GM10266 (cell line): Measurements from ENCODE around the gene TUBA1B.
A peak's percentile ranks its signal among the peaks of the same experiment; 100 is the strongest.

ENCODE experiments used
- DNase-seq: peaks from one replicate; pipeline ENCODE4 v3.0.0; 2012; ENCODE audit errors: extremely low spot score
- CTCF ChIP-seq: IDR thresholded peaks from 2 replicates; pipeline ENCODE4 v1.5.1; 2012; ENCODE audit warnings: mild to moderate bottlenecking, low read depth; ENCODE audit not compliant: control insufficient read depth, insufficient read depth; ENCODE audit errors: missing control alignments

Gene TUBA1B

DNA sequence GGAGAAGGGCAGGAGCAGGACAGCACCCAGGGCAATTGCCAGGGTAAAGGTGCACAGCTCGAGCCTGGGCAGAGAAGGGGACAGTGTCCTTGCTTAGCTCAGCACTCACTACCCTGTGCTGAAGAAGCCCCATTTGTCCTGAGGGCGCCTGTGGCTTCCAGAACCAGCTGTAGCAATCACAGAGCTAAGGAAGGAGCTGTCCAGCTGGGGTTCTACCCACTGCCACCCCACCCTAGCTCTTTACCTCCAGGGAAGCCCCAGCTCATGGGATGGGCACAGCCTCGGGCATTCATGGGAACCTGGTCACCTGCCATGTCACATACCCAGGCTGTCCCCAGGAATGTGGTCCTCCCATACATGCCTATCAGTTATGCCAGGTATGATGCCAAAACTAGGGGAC is 26.4 kb downstream of the TUBA1B start:
- DNase-seq: no peak
- no peak for TF ChIP-seq CTCF

GRCh38 chr12:49100380-49100779 is 30.8 kb downstream of the TUBA1B start:
- no peak for TF ChIP-seq CTCF
- no peak for DNase-seq

GRCh38 chr12:49098703-49099102 is 32.5 kb downstream of the TUBA1B start:
- DNase-seq: no peak
- TF ChIP-seq CTCF: no peak

DNA sequence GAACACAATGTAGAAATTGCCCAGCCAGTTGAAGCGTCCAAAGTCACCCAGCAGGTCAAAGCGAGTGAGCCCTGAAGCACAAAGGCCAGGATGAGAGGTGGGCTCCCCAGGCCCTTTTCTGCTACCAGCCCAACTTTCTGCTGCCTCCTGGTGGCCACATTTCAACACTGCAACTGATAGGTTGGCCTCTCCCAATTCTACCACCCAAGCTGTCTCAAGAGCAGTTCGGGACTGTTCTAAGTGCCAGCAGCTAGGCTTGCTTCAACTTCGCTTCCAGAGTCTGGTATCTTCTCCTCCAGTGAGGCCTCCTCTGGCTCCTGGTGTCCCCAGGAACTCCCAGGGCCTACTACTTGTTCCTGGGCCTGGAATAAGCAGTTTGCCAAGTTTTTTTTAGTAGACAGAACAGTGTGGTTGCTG is 33.2 kb downstream of the TUBA1B start:
- peak; percentile 72 for DNase-seq

GRCh38 chr12:49097381-49097780 is 33.8 kb downstream of the TUBA1B start:
- no peak for DNase-seq
- TF ChIP-seq CTCF: no peak

More for the DNA sequence above, 33.2 kb downstream of the TUBA1B start:
- peak; percentile 79 for TF ChIP-seq CTCF

- TF ChIP-seq CTCF: no peak
- no peak for DNase-seq
Observed at GRCh38 chr12:49094975-49095365, 36.2 kb downstream of the TUBA1B start.

DNA sequence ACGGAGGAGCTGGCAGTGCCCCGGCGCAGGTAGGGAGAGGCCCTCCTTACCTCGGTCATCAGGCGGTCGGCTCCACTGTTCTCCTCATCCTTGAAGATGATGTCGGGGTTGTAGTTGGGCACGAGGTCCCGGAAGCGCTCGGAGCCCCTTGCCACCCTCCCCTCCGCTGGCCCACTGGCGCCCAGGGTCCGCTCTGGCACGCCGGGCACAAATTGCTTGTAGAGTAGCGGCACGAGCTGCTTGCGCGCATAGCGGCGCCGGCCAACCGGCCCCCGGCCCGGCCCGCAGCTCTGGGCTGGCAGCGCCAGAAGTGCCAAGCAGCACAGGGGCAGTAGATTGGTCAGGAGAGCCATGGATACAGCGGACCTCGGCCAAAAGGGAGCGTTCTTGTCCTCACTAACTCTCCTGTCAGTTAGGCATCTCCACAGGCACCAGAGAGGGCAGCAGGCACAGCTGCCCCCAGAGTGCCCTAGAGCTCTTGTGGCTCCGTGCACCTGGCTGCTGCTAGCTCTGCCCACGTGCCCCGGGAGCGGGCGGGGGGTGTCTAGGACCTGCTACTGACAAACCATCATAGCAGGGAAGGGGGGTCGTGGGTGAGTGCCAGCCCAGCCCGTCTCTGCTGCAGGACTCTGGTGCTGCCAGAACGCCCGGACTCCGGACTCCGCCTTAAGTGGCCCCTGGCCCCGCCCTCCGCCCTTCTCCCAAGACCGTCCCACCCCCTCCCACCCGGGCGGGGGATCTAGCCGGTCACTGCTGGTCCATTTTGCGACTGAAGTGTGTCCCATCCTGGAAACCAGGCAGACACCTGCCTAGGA is 36.8 kb downstream of the TUBA1B start, which contains the start of gene DHH:
Gene DHH, minus strand, starts transcription at position 642 of the 815 bp plus-strand sequence. Its CDS starts 289 bp downstream, at position 353.
- DNase-seq: no peak
- no peak for TF ChIP-seq CTCF
